ENCODE measurements around the gene ACSBG1. TPM values are rescaled to one million over a fixed set of nuclear protein-coding genes. Genes with fewer than 3 reads are reported as not detected.

ACSBG1 gene
- total RNA-seq, 1 experiment from 2014 or later, result 1.2 TPM

DNA sequence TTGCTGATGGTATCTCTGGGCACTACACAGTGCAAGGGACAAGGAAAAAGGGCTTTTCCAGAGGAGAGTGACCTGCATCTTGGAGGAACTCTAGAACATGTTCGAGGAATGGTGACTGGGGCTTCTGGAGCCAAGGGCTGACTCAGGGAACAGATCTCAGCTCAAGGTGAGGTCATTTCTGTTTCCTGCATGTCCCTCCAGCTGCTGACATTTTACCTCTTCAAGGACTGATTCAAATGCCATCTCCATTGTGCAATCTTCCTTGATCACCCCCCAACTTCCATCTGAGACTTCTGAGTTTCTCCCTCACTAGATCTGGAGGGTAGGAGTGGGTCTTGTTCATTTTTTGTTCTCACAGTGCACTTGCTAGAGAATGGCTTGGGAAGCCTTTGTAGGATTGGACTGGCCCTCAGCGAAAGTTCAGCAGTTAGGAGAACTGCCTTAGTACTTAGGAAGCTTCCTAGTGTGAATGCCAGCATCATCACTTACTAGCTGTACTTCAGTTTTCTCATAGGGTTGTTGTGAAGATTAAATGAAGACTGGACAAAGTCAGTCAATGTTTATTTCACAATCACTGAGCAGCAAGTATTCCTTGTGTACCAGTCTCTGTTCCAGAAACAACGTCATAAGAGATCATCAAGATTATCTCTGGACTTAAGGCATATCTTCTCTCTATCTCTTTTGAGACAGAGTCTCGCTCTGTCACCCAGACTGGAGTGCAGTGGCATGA is 87.8 kb downstream of the ACSBG1 start:
- POLR2A ChIA-PET (ENCODE audit: unreplicated experiment), result no interaction called here
- no peak overlapping the region for H3K4me2 ChIP-seq

DNA sequence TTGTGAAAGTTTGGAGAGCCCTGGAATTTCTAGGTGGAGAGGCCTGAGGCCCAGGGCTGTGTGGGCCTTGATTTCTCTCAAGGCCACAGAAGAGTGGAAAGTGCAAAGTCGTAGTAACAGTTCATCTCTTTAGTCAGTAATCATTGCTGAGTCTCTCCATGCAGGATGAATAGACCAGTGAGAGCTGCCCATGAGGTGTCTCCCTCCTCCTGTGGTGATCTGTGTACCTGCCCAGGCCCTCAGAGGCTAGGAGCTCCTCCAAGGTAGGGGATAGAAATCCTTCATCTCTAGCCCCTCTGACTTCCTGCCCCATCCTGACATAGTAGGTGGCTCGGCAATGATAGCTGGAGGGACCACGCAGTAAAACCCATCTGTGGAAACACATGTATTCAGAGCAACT is 92.0 kb downstream of the ACSBG1 start:
- H2AFZ ChIP-seq, result no peak overlapping the region

More for the DNA sequence above, 87.8 kb downstream of the ACSBG1 start:
- intact Hi-C loops (cut with micrococcal nuclease; ENCODE audit: unreplicated experiment), result no loop called here
- BruUV-seq (replicated peaks), result no TSS peak
- Histone ChIP-seq H3K9me2 (ENCODE audit: insufficient read depth) (no peaks in the 10 kb centered on the region), H3K27ac (no peak overlapping the region), H3K27me3 (ENCODE audit: insufficient read depth, low read depth) (no peaks in the 10 kb centered on the region), H3K4me1 (replicated peaks; ENCODE audit: insufficient read depth) (peaks cover 20% of the 10 kb centered on the region), H4K20me1 (ENCODE audit: insufficient read depth) (no peaks in the 10 kb centered on the region), H3K36me3 (ENCODE audit: low read depth) (no peaks in the 10 kb centered on the region), H3K4me3 (no peak overlapping the region), H2AFZ (no peak overlapping the region), H3K79me2 (ENCODE audit: low read depth) (peaks cover 21% of the 10 kb centered on the region), H3F3A (ENCODE audit: insufficient read depth, low read depth) (peaks cover 12% of the 10 kb centered on the region; the same call in 1 of the 2 replicates), H3K9me3 (ENCODE audit: insufficient read depth, low read depth) (no peaks in the 10 kb centered on the region)
- TF ChIP-seq, protein P1, sequence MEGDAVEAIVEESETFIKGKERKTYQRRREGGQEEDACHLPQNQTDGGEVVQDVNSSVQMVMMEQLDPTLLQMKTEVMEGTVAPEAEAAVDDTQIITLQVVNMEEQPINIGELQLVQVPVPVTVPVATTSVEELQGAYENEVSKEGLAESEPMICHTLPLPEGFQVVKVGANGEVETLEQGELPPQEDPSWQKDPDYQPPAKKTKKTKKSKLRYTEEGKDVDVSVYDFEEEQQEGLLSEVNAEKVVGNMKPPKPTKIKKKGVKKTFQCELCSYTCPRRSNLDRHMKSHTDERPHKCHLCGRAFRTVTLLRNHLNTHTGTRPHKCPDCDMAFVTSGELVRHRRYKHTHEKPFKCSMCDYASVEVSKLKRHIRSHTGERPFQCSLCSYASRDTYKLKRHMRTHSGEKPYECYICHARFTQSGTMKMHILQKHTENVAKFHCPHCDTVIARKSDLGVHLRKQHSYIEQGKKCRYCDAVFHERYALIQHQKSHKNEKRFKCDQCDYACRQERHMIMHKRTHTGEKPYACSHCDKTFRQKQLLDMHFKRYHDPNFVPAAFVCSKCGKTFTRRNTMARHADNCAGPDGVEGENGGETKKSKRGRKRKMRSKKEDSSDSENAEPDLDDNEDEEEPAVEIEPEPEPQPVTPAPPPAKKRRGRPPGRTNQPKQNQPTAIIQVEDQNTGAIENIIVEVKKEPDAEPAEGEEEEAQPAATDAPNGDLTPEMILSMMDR (conservative IDR thresholded peaks at IDR 0.05), result no peak
- TF ChIP-seq EZH2 (IDR thresholded peaks at IDR 0.05; ENCODE audit: low read depth), result no peak
- no peak for DNase-seq
- CTCF ChIA-PET, result no interaction called here

DNA sequence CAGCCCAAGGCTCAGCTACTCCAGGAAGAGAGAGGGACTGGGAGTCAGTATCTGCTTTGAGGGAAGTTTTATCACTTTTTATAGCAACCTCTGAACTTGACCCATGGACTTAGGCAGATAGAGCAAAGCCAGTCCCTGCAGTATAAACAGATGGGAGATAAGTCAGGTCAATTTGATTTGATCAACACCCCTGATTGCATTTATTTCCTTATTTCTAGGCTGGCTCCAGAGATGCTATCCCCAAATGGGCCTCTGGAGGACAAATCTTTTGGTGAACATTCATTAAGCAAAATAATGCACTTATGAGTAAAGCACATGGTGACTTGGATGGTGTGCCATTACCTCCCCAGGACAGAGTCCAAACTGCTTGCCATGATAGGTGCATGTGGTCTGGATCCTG is 94.1 kb downstream of the ACSBG1 start:
- Histone ChIP-seq H3K9me2 (ENCODE audit: insufficient read depth) (no peaks in the 10 kb centered on the region), H2AFZ (no peak overlapping the region), H3K27me3 (ENCODE audit: insufficient read depth, low read depth) (no peaks in the 10 kb centered on the region), H3K79me2 (ENCODE audit: low read depth) (no peaks in the 10 kb centered on the region), H3K36me3 (ENCODE audit: low read depth) (no peaks in the 10 kb centered on the region), H3K4me3 (no peak overlapping the region), H3K9me3 (ENCODE audit: insufficient read depth, low read depth) (no peaks in the 10 kb centered on the region), H4K20me1 (ENCODE audit: insufficient read depth) (no peaks in the 10 kb centered on the region), H3K27ac (no peak overlapping the region), H3F3A (ENCODE audit: insufficient read depth, low read depth) (no peaks in the 10 kb centered on the region), H3K4me2 (no peak overlapping the region), H3K4me1 (replicated peaks; ENCODE audit: insufficient read depth) (no peaks in the 10 kb centered on the region)
- POLR2A ChIA-PET (ENCODE audit: unreplicated experiment), result no interaction called here
- no peak for DNase-seq
- no peak for TF ChIP-seq EZH2 (IDR thresholded peaks at IDR 0.05; ENCODE audit: low read depth)
- TF ChIP-seq, protein P1 (conservative IDR thresholded peaks at IDR 0.05), result no peak
- intact Hi-C loops (cut with micrococcal nuclease; ENCODE audit: unreplicated experiment), result no loop called here
- CTCF ChIA-PET, result no interaction called here
- no TSS peak for BruUV-seq (replicated peaks)

More for the DNA sequence above, 92.0 kb downstream of the ACSBG1 start:
- Histone ChIP-seq H3K4me1 (replicated peaks; ENCODE audit: insufficient read depth) (no peaks in the 10 kb centered on the region), H3K4me2 (no peak overlapping the region), H3K27ac (no peak overlapping the region), H3F3A (ENCODE audit: insufficient read depth, low read depth) (peaks cover 8% of the 10 kb centered on the region; the same call in 1 of the 2 replicates), H3K27me3 (ENCODE audit: insufficient read depth, low read depth) (no peaks in the 10 kb centered on the region), H3K9me2 (ENCODE audit: insufficient read depth) (no peaks in the 10 kb centered on the region), H3K36me3 (ENCODE audit: low read depth) (no peaks in the 10 kb centered on the region), H3K79me2 (ENCODE audit: low read depth) (no peaks in the 10 kb centered on the region), H3K9me3 (ENCODE audit: insufficient read depth, low read depth) (no peaks in the 10 kb centered on the region), H3K4me3 (no peak overlapping the region), H4K20me1 (ENCODE audit: insufficient read depth) (no peaks in the 10 kb centered on the region)
- DNase-seq, result no peak
- CTCF ChIA-PET, result no interaction called here
- intact Hi-C loops (cut with micrococcal nuclease; ENCODE audit: unreplicated experiment), result no loop called here
- POLR2A ChIA-PET (ENCODE audit: unreplicated experiment), result no interaction called here
- no TSS peak for BruUV-seq (replicated peaks)
- TF ChIP-seq, protein P1 (conservative IDR thresholded peaks at IDR 0.05), result no peak
- TF ChIP-seq EZH2 (IDR thresholded peaks at IDR 0.05; ENCODE audit: low read depth), result no peak

Measured in PC-9 (cell line).